Measurements from ENCODE around the gene B3GNT3. TPM values are rescaled to one million over a fixed set of nuclear protein-coding genes. Genes with fewer than 3 reads are reported as not detected.

Gene B3GNT3
- total and polyA plus RNA-seq, 2 of the 4 experiments (the other 2 are of a cell fraction) = not detected

DNA sequence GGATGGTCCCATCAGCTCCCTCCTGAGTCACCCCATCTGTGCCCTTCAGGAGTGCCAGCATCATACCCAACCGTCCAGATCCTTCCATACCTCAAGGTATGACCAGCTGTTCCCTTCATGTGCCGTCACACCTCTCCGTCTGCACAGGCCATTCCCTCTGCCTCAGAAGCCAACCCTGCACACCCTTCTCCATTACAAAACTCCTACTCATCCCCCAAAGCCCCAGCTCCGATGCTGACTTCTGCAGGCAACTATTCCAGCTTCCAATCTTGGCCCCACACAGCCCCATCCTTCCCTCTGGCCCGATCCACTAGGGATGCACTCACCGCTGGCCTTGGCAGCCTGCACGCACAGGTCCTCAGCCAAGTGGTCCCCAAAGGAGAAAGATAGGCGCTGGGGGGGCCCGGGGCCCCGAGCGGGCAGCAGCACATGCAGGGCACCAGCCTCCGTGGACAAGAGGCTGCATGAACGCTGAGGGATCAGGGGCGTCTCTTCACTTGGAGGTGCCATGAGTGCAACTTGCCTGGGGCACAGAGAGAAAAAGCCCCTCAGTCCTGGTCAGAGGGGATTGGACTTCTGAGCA, 49.1 kb downstream of the B3GNT3 start:
- H2BK20ac ChIP-seq (ENCODE audit: low read depth, low read length) = no peak overlapping the region
- H3K18ac ChIP-seq (ENCODE audit: low read depth, low read length) = no peak overlapping the region
- H3K36me3 ChIP-seq (ENCODE audit: control insufficient read depth, insufficient read depth, low read length) = no peaks in the 10 kb centered on the region
- H3K4me3 ChIP-seq (ENCODE audit: insufficient read depth, low read depth, low read length) = no peak overlapping the region
- H2AK5ac ChIP-seq (ENCODE audit: low read depth, low read length) = no peak overlapping the region
- no peak overlapping the region for H4K5ac ChIP-seq (ENCODE audit: low read depth, low read length)
- POLR2A ChIA-PET (ENCODE audit: unreplicated experiment) = no interaction called here
- H4K8ac ChIP-seq (ENCODE audit: low read depth in 2 of 2, low read length in 2 of 2) = no peak overlapping the region
- dilution Hi-C loops (cut with HindIII; ENCODE audit: low sequenced_read_pairs, unreplicated experiment) = no loop called here
- no peak overlapping the region for H3K23ac ChIP-seq (ENCODE audit: low read depth, low read length)
- no TSS peak for BruUV-seq (replicated peaks)
- H3K9me1 ChIP-seq (ENCODE audit: insufficient read depth, low read length) = no peaks in the 10 kb centered on the region
- H3K4ac ChIP-seq (ENCODE audit: low read depth, low read length) = no peak overlapping the region
- DNase-seq = no peak
- intact Hi-C loops (cut with micrococcal nuclease) = no loop called here
- peaks cover 6% of the 10 kb centered on the region for H3K4me1 ChIP-seq (ENCODE audit: control insufficient read depth, insufficient read depth, low read length)
- no peaks in the 10 kb centered on the region for H3K9me3 ChIP-seq (ENCODE audit: control insufficient read depth, insufficient read depth, low read length)
- H3K4me2 ChIP-seq (ENCODE audit: low read depth, low read length) = no peak overlapping the region
- no peaks in the 10 kb centered on the region for H4K20me1 ChIP-seq (ENCODE audit: insufficient read depth, low read length)
- CTCF ChIA-PET = no interaction called here
- no peak for ATAC-seq (ENCODE audit: low read depth)
- H4K91ac ChIP-seq (ENCODE audit: insufficient read depth, low read depth, low read length) = no peak overlapping the region
- H2BK5ac ChIP-seq (ENCODE audit: low read depth, low read length, poor library complexity, severe bottlenecking) = no peak overlapping the region
- no peak overlapping the region for H2AFZ ChIP-seq (replicated peaks; ENCODE audit: low read length, poor library complexity)
- H3K27me3 ChIP-seq (ENCODE audit: control insufficient read depth, insufficient read depth, low read length) = peaks cover 7% of the 10 kb centered on the region; the same call in 1 of the 2 replicates
- no peak overlapping the region for H3K27ac ChIP-seq (ENCODE audit: insufficient read depth, low read length)
- TF ChIP-seq, protein P1, sequence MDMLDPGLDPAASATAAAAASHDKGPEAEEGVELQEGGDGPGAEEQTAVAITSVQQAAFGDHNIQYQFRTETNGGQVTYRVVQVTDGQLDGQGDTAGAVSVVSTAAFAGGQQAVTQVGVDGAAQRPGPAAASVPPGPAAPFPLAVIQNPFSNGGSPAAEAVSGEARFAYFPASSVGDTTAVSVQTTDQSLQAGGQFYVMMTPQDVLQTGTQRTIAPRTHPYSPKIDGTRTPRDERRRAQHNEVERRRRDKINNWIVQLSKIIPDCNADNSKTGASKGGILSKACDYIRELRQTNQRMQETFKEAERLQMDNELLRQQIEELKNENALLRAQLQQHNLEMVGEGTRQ (IDR thresholded peaks at IDR 0.05; ENCODE audit: low read depth, low read length) = no peak
- TF ChIP-seq, protein P2, sequence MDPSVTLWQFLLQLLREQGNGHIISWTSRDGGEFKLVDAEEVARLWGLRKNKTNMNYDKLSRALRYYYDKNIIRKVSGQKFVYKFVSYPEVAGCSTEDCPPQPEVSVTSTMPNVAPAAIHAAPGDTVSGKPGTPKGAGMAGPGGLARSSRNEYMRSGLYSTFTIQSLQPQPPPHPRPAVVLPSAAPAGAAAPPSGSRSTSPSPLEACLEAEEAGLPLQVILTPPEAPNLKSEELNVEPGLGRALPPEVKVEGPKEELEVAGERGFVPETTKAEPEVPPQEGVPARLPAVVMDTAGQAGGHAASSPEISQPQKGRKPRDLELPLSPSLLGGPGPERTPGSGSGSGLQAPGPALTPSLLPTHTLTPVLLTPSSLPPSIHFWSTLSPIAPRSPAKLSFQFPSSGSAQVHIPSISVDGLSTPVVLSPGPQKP (IDR thresholded peaks at IDR 0.05; ENCODE audit: borderline replicate concordance, low read depth, low read length) = no peak
- TF ChIP-seq POLR2A (IDR thresholded peaks at IDR 0.05; ENCODE audit: low read depth, low read length) = no peak
- TF ChIP-seq, protein P3, sequence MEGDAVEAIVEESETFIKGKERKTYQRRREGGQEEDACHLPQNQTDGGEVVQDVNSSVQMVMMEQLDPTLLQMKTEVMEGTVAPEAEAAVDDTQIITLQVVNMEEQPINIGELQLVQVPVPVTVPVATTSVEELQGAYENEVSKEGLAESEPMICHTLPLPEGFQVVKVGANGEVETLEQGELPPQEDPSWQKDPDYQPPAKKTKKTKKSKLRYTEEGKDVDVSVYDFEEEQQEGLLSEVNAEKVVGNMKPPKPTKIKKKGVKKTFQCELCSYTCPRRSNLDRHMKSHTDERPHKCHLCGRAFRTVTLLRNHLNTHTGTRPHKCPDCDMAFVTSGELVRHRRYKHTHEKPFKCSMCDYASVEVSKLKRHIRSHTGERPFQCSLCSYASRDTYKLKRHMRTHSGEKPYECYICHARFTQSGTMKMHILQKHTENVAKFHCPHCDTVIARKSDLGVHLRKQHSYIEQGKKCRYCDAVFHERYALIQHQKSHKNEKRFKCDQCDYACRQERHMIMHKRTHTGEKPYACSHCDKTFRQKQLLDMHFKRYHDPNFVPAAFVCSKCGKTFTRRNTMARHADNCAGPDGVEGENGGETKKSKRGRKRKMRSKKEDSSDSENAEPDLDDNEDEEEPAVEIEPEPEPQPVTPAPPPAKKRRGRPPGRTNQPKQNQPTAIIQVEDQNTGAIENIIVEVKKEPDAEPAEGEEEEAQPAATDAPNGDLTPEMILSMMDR (conservative IDR thresholded peaks at IDR 0.05; ENCODE audit: low read depth, low read length) = no peak
- TF ChIP-seq FOS (IDR thresholded peaks at IDR 0.05; ENCODE audit: low read depth, low read length) = no peak
- no peak for TF ChIP-seq CEBPB (IDR thresholded peaks at IDR 0.05; ENCODE audit: low read depth, low read length)
- no peak for TF ChIP-seq MXI1 (IDR thresholded peaks at IDR 0.05; ENCODE audit: borderline replicate concordance, low read depth, low read length)
- TF ChIP-seq SMC3 (IDR thresholded peaks at IDR 0.05; ENCODE audit: low read depth, low read length) = no peak
- TF ChIP-seq RFX5 (IDR thresholded peaks at IDR 0.05; ENCODE audit: low read depth, low read length) = no peak
- no peak for TF ChIP-seq RAD21 (IDR thresholded peaks at IDR 0.05; ENCODE audit: low read length)
- no peak for TF ChIP-seq NFE2L2 (IDR thresholded peaks at IDR 0.05; ENCODE audit: low read depth, low read length)
- in situ Hi-C loops (cut with MboI; ENCODE audit: low sequenced_read_pairs) = no loop called here
- no peak overlapping the region for H2BK15ac ChIP-seq (ENCODE audit: low read depth, low read length)
- H3K79me1 ChIP-seq (ENCODE audit: low read depth in 1 of 2, low read length in 2 of 2) = no peaks in the 10 kb centered on the region
- H3K9ac ChIP-seq (ENCODE audit: low read depth, low read length) = no peak overlapping the region
- no peak overlapping the region for H2AK9ac ChIP-seq (replicated peaks; ENCODE audit: low read depth, low read length, poor library complexity)
- 79% methylated on average over 8 of the region's 14 CpGs; no CpG with 5 or more reads in 1 of the 2 experiments for WGBS, 2 experiments (ENCODE audit: extremely low coverage in 2 of 2, insufficient read length in 1 of 2)
- no peak overlapping the region for H3K14ac ChIP-seq (replicated peaks; ENCODE audit: low read depth, low read length)
- H3K56ac ChIP-seq (ENCODE audit: extremely low read depth, insufficient read depth, low read length) = no peak overlapping the region
- H2BK120ac ChIP-seq (ENCODE audit: low read depth, low read length) = no peak overlapping the region
